Measurements from ENCODE around the gene MAP1LC3B.

DNA sequence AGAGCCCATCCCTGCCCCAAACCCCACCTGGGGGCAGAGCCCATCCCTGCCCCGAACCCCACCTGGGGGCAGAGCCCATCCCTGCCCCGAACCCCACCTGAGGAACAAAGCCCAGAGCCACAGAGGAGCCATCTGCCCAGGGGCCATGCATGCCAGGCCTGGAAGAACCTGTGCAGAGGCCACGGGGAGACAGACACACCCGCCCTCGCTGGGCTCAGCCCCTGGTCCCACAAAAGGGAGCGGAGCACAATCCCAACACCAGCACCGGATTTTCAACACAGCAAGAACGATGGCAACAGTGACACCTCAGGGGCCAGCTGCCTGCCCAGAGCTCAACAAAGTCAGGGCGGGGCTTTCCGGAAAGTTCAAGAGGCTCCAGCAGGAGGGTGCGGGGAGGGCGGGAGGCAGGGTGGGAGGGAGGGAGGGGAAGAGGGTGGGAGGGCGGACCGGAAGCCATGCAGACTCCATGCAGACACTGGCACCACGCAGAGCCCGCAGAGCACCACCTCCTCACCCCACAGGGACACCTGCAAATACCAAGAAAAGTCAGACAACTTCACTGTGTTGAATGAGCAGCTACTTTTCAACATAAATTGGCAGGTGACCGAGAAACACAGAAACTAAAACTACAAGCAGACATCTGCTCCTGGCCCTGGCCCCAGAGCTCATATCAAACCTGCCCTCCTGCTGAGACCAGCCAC lies 47.1 kb upstream of the MAP1LC3B start:
- no peak for TF ChIP-seq PHF8 (IDR thresholded peaks at IDR 0.05; ENCODE audit: borderline replicate concordance, low read depth)
- no peak for TF ChIP-seq RAD21 (conservative IDR thresholded peaks at IDR 0.05 in 1 of 2, IDR thresholded peaks at IDR 0.05 in 1 of 2)
- TF ChIP-seq ESRRA (IDR thresholded peaks at IDR 0.05; ENCODE audit: borderline replicate concordance, low read length) = no peak
- TF ChIP-seq, protein P1, sequence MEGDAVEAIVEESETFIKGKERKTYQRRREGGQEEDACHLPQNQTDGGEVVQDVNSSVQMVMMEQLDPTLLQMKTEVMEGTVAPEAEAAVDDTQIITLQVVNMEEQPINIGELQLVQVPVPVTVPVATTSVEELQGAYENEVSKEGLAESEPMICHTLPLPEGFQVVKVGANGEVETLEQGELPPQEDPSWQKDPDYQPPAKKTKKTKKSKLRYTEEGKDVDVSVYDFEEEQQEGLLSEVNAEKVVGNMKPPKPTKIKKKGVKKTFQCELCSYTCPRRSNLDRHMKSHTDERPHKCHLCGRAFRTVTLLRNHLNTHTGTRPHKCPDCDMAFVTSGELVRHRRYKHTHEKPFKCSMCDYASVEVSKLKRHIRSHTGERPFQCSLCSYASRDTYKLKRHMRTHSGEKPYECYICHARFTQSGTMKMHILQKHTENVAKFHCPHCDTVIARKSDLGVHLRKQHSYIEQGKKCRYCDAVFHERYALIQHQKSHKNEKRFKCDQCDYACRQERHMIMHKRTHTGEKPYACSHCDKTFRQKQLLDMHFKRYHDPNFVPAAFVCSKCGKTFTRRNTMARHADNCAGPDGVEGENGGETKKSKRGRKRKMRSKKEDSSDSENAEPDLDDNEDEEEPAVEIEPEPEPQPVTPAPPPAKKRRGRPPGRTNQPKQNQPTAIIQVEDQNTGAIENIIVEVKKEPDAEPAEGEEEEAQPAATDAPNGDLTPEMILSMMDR (IDR thresholded peaks at IDR 0.05) = no peak

Measured in A549 (cell line).